ENCODE measurements around the gene CADPS2.

The CADPS2 gene

DNA sequence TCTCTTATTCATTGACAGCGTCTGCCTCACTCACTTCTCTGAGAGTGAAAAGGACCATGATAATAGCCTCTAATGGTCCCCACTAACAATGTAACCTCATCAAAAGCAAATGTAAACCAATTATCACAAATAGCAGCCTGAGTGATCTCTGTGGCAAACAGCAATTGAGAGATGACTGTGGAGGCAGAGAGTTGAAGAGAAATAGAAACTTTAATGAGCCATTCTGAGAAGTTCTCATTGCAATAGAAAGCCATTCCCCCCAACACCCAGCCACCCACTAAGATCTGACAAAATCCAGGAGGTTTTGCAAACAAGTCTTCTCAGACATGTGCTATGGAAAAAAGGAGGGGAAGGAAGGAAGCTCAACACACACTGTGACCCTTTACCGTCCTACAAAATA, 139.3 kb downstream of the CADPS2 start:
- TF ChIP-seq PATZ1 (CRISPR knock-in tag; IDR thresholded peaks at IDR 0.05; ENCODE audit: borderline replicate concordance) (no peak), ZNF70 (CRISPR knock-in tag; IDR thresholded peaks at IDR 0.05) (no peak), TCF4 (CRISPR knock-in tag; IDR thresholded peaks at IDR 0.05; ENCODE audit: borderline replicate concordance) (no peak), ESRRG (CRISPR knock-in tag; IDR thresholded peaks at IDR 0.05) (no peak), BACH2 (CRISPR knock-in tag; IDR thresholded peaks at IDR 0.05; ENCODE audit: borderline replicate concordance) (no peak), CSDC2 (CRISPR knock-in tag; IDR thresholded peaks at IDR 0.05) (no peak), RARB (CRISPR knock-in tag; IDR thresholded peaks at IDR 0.05) (no peak), PPARA (CRISPR knock-in tag; IDR thresholded peaks at IDR 0.05; ENCODE audit: borderline replicate concordance) (no peak), GLIS3 (CRISPR knock-in tag; IDR thresholded peaks at IDR 0.05) (no peak), ZFP30 (CRISPR knock-in tag; IDR thresholded peaks at IDR 0.05) (no peak), ARNTL (CRISPR knock-in tag; IDR thresholded peaks at IDR 0.05; ENCODE audit: borderline replicate concordance, low read depth) (no peak), ISL1 (CRISPR knock-in tag; IDR thresholded peaks at IDR 0.05) (no peak), ZFP3 (CRISPR knock-in tag; IDR thresholded peaks at IDR 0.05) (no peak), TSHZ2 (CRISPR knock-in tag; IDR thresholded peaks at IDR 0.05) (no peak)
- TF ChIP-seq, protein P1, sequence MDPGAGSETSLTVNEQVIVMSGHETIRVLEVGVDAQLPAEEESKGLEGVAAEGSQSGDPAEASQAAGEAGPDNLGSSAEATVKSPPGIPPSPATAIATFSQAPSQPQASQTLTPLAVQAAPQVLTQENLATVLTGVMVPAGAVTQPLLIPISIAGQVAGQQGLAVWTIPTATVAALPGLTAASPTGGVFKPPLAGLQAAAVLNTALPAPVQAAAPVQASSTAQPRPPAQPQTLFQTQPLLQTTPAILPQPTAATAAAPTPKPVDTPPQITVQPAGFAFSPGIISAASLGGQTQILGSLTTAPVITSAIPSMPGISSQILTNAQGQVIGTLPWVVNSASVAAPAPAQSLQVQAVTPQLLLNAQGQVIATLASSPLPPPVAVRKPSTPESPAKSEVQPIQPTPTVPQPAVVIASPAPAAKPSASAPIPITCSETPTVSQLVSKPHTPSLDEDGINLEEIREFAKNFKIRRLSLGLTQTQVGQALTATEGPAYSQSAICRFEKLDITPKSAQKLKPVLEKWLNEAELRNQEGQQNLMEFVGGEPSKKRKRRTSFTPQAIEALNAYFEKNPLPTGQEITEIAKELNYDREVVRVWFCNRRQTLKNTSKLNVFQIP (CRISPR knock-in tag; IDR thresholded peaks at IDR 0.05; ENCODE audit: borderline replicate concordance, low read depth) = no peak
- no peak for ATAC-seq

GRCh38 chr7:122743211-122743610, 143.0 kb downstream of the CADPS2 start:
- ATAC-seq = no peak
- TF ChIP-seq, protein P2, sequence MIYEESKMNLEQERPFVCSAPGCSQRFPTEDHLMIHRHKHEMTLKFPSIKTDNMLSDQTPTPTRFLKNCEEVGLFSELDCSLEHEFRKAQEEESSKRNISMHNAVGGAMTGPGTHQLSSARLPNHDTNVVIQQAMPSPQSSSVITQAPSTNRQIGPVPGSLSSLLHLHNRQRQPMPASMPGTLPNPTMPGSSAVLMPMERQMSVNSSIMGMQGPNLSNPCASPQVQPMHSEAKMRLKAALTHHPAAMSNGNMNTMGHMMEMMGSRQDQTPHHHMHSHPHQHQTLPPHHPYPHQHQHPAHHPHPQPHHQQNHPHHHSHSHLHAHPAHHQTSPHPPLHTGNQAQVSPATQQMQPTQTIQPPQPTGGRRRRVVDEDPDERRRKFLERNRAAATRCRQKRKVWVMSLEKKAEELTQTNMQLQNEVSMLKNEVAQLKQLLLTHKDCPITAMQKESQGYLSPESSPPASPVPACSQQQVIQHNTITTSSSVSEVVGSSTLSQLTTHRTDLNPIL (CRISPR knock-in tag; IDR thresholded peaks at IDR 0.05; ENCODE audit: low read depth) = no peak
- TF ChIP-seq TSHZ2 (CRISPR knock-in tag; IDR thresholded peaks at IDR 0.05) (no peak), TCF4 (CRISPR knock-in tag; IDR thresholded peaks at IDR 0.05; ENCODE audit: borderline replicate concordance) (no peak)

DNA sequence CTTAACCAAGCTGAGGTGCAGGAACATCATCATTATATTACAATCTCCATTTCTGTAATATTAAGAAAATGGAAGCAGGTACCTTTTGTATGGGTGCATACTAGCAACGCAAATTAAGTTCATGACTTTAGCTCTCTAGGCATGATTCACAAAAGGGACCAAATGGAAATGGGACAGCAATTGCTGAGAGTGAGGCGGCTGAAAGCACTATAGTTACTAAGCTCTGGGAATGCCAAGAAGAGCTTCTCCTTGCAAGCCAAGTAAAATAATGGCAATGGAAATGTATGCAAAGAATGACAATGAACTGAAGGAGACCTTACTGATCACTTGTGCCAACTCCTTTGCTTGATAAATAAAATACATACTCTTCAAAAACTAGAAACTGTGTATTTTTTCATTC, 147.3 kb downstream of the CADPS2 start:
- no peak for ATAC-seq
- no peak for TF ChIP-seq CSDC2 (CRISPR knock-in tag; IDR thresholded peaks at IDR 0.05)
- TF ChIP-seq ZNF70 (CRISPR knock-in tag; IDR thresholded peaks at IDR 0.05) = no peak
- TF ChIP-seq ZFP30 (CRISPR knock-in tag; IDR thresholded peaks at IDR 0.05) = no peak
- no peak for TF ChIP-seq TSHZ2 (CRISPR knock-in tag; IDR thresholded peaks at IDR 0.05)
- TF ChIP-seq ISL1 (CRISPR knock-in tag; IDR thresholded peaks at IDR 0.05) = no peak
- TF ChIP-seq, protein P3, sequence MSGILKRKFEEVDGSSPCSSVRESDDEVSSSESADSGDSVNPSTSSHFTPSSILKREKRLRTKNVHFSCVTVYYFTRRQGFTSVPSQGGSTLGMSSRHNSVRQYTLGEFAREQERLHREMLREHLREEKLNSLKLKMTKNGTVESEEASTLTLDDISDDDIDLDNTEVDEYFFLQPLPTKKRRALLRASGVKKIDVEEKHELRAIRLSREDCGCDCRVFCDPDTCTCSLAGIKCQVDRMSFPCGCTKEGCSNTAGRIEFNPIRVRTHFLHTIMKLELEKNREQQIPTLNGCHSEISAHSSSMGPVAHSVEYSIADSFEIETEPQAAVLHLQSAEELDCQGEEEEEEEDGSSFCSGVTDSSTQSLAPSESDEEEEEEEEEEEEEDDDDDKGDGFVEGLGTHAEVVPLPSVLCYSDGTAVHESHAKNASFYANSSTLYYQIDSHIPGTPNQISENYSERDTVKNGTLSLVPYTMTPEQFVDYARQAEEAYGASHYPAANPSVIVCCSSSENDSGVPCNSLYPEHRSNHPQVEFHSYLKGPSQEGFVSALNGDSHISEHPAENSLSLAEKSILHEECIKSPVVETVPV (CRISPR knock-in tag; IDR thresholded peaks at IDR 0.05) = no peak
- no peak for TF ChIP-seq OSR1 (CRISPR knock-in tag; IDR thresholded peaks at IDR 0.05)
- no peak for TF ChIP-seq ZFP3 (CRISPR knock-in tag; IDR thresholded peaks at IDR 0.05)
- TF ChIP-seq TCF4 (CRISPR knock-in tag; IDR thresholded peaks at IDR 0.05; ENCODE audit: borderline replicate concordance) = no peak
- no peak for TF ChIP-seq ZC3H10 (CRISPR knock-in tag; IDR thresholded peaks at IDR 0.05)
- no peak for TF ChIP-seq ZNF8 (CRISPR knock-in tag; IDR thresholded peaks at IDR 0.05)
- no peak for TF ChIP-seq PPARA (CRISPR knock-in tag; IDR thresholded peaks at IDR 0.05; ENCODE audit: borderline replicate concordance)
- no peak for TF ChIP-seq TOX (CRISPR knock-in tag; IDR thresholded peaks at IDR 0.05; ENCODE audit: borderline replicate concordance)
- no peak for TF ChIP-seq SNAI2 (CRISPR knock-in tag; IDR thresholded peaks at IDR 0.05)
- no peak for TF ChIP-seq ARNTL (CRISPR knock-in tag; IDR thresholded peaks at IDR 0.05; ENCODE audit: borderline replicate concordance, low read depth)
- no peak for TF ChIP-seq GLIS3 (CRISPR knock-in tag; IDR thresholded peaks at IDR 0.05)
- no peak for TF ChIP-seq RARB (CRISPR knock-in tag; IDR thresholded peaks at IDR 0.05)

Data from SK-N-SH treated with all-trans-retinoic acid at 6 μM for 48 hours (cell line).